Right renal cortex interstitium (tissue), 3 donors: ENCODE measurements around the gene PIP4K2A. TPM values are rescaled to one million over a fixed set of nuclear protein-coding genes. Genes with fewer than 3 reads are reported as not detected.

ENCODE experiments used
- DNase-seq, 3 donors: peaks; one replicate each; pipeline ENCODE4 v3.0.0-alpha.2; 2013; ENCODE audit warnings: low read depth in 3 of 3, low spot score in 2 of 3
- polyA plus RNA-seq, 3 donors: library from polyadenylated mRNA; unstranded; fragments of 120-200 nt; gene quantifications; one replicate each; pipeline ENCODE4 v1.2.1, GENCODE V29; 2013; ENCODE audit not compliant: insufficient read length in 3 of 3

PIP4K2A gene
- polyA plus RNA-seq, 3 donors: 25.9 to 28.9 (median 28.6) TPM

DNA sequence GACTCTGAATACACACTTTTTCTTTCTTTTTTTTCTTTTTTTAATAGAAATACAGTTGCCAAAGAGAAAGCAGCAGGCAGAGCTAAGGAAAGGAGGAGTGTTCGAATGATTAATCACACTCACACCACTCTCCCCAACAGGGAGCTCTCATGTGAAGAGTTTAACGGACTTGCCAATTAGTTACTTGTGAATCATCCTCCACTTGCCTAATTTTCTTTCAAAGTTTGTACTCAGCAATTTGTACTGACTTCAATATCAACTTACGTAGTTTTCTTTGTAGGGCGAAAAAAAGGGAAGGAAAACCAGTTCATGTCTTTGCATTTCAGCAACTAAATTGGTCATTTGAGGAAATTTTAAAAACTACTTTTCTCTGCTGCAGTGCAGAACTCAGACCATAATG lies 109.2 kb downstream of the PIP4K2A start:
- DNase-seq: no peak

DNA sequence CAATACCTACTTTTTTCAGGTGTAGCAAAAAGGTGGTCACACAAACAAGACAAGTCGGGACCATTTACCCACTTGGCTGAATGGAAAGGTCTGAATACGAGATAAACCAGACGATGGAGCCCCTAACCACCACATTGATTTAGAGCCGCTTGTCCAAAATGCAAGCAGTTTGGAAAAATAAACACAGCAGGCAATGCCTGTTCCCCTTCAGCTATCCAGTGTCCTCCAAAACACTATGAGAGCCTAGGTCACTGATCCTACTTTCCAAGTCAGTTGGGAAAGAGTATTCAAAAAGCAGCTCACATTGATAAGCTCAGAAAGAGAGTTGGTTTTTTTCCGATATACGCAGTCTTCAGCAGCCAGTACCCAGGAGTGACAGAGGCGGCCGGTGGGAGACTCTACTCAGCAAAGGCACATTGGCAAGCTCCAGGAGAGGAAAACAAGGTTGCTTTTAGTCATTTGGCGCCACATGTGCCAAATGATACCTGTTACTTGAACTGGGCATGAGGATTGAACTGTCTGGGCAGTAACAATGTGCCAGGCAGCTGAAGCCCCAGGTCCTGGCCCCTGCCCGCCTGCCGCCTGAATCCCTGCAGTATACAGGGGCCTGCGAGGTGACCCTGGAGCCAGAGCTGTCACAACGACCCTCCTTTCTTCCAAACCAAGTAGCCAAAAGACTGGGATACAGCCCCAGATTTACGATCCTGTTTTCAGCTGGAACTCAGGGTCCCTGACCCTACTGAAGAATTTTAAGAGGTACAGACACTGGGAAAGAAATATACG lies 109.8 kb downstream of the PIP4K2A start:
- DNase-seq: no peak

DNA sequence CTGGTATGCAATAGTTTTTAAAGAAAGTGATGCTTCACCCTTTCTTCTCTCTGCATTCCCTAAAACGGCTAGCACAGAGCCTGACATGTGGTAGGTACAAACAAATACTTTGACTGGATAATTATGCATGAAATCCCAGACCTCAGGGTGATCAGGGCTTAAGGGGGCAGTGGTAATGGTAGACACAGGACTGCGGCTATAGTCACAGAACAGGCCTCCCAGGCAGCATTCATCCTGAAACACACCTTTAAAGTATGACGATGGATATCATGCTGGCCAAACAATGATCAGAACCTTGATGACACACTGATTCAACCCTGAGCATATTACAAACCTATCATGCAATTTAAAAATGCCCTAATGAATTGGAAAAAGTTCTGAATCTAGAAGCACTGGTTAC lies 110.8 kb downstream of the PIP4K2A start:
- DNase-seq: no peak

DNA sequence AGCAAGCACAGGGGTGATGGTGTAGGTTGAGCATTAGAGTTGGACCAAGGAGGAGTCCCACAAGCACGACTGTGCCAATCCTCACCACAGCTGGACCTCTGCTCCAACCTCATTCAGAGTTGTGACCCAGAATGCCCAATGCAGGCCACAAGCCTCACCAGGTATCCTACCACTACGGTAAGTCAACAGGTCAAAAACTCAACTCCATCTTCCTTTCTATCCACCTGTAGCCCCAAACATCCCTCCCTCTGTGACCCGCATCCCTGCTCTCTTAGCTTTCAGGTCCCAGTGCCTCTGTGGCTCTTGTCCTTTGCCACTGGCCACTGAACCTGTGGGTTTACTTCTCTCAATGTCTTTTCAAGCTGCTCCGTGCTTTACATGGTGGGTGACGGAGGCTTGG lies 112.8 kb downstream of the PIP4K2A start:
- no peak for DNase-seq

DNA sequence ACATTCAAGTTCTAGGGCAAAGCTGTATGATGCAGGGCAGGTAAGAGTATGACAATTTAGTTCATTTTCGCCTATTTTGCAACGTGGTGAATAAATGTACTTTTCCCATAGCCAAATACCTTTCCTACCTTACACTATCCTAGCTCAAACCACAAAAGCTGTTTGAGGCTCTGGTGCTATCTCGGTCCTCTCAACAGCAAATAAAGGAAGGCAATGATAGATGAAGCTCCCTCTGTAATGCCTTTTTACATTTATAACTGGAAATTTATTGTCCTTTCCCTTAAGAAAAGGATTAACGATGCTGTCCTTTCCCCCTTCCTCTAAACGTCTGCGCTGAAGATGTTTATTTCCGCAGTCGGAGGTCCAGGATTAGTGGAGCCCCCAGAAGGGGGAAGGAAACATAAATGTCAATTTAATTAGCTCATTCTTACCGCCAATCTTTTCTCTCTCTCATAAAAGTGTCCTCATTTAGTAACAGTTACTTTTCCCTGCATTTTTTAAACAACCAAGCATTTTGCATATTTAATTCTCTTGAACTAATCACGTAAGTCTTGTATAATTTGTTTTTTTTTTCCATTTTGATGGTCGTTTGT lies 114.6 kb downstream of the PIP4K2A start:
- no peak for DNase-seq

DNA sequence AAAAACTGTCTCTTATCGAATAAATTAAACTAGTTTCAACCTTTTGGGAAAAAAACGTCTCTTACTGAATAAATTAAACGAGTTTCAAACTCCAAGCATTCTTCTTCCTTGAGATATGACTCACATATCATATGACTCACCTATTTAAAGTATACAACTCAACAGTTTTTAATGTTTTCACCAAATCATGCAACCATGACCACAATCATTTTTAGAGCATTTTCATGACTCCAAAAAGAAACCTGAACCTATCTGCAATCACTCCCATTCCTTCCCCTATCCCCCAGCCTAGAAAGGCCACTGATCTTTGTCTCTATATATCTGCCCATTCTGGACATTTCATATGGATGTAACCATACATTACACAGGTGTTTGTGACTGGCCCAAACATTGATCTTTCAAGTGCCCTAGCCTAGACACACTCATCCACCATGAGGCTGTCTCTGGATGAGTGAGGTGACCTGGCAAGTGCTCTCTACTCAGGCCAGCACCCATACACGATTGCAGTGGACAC lies 115.3 kb downstream of the PIP4K2A start:
- DNase-seq: no peak

DNA sequence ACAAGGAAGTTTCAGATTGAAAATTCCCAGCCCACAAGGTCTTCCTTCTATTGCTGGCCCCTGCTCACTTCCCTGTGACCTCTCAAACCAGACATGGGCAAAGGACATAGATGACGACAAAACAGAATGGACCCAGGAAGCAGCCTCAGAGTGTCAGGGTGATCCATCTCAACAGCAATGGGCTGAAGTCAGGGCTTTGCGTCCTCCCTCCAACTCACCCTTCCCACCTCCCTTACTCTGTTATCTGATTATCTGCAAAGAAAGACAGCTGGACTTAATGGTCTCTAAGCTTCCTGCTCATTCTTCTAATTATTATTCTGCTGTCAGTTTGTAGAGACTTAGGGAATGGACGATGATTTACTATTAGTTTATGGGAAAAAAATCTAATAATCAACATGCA lies 115.9 kb downstream of the PIP4K2A start:
- DNase-seq: no peak

DNA sequence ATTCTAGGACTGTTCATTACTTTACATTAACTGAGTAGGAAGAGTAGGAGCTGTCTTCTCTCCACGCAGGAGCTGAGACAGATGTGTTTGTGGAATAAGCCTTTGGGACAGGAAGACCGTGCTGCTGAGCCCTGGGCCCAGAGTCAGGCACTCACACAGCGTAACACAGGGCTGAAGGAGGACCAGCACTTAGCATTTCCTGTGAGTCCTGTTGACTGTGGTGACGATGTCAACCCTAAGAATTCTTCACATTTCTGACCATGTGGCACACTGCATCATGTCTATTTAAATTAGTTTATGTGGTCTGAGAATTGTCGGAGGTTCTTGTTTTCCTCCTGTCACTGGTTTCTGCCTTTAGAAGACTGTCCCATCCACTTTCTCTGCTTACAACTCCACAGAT lies 117.2 kb downstream of the PIP4K2A start:
- no peak for DNase-seq

DNA sequence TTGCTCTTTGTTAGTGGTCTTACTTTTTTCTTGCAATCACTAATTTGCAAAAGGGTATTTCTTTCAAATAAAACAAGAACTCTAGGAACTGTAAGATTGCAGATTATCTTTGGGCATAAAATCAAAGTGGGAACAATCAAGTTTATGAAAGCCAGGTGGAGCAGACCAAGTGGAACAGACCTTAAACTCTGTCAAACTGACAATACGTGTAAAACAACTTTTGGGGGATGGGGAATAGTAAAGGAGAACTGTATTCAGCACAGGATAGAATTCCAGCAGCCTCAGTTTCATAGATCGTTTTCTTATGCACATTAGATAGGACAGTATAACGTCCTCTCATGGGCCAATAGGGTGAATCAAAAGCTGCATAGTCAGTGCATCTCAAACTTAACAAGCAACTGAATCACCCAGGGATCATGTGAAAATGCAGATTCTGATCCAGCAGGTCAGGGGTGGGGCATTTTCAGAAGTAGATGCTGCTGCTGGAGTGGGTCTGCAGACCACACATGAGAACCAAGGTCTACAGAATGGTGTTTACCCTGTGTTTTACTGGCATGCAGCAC lies 120.7 kb downstream of the PIP4K2A start:
- no peak for DNase-seq

DNA sequence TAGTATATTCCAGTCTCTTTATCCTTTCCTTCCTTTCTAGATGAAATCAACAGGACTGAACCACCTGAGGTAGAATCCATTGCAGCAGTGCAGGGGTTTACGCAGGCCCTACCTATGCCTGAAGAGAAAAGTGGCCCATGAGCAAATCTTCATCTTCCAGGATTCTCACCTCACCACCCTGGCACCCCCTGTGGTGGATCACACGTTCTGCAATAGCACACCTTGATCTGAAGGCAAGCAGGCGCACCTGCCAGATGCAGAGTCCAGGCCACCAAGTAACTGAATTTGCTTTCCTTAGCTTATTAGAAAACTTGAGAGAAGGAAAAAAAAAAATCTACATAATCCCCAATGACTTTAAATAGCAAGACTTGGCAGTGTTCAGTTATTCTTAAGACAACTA lies 121.4 kb downstream of the PIP4K2A start:
- DNase-seq: no peak

DNA sequence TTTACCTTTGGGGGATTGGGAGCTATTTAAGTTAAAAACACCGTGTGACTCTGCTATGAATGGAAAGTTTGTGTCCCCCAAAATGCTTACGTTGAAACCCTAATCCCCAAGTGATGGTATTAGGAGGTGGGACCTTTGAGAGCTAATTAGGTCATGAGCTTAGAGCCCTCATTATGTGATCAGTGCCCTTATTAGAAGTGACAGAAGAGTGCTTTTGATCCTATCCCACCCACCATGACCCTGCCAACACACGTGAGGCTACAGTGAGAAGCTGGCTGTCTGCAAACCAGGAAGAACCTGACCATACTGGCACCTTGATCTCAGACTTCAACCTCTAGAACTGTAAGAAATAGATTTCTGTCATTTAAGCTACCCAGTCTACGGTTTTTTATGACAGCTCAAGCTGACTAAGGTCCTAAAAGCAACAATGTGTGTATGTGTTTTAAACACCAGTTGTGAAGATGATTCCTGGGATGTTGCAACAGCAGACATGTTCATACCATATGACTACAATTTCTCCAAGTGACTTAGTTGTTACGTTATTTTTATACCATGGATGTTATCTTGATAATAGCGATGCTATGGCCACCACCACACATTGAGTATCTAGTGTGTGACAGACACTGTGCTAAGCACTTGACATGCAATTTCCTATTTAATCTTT lies 124.4 kb downstream of the PIP4K2A start:
- DNase-seq: no peak

DNA sequence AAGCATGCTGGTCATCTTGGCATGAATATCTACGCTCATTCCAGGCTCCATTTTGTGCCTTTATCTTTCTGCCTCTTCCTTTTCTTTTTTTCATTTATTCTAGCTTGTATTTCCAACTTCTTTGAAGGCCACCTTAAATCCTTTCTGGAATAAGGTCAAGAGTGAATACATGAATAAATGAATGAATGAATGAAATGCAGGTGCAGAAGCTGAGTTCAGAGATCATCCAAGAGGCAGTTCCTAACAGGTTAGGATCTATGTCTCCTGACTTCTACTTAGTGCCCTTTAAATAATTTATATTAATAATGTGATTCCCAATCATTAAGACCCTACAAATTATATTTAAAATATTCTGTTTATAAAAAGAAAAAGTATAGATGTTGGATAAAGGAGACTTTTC lies 125.9 kb downstream of the PIP4K2A start:
- DNase-seq: no peak

DNA sequence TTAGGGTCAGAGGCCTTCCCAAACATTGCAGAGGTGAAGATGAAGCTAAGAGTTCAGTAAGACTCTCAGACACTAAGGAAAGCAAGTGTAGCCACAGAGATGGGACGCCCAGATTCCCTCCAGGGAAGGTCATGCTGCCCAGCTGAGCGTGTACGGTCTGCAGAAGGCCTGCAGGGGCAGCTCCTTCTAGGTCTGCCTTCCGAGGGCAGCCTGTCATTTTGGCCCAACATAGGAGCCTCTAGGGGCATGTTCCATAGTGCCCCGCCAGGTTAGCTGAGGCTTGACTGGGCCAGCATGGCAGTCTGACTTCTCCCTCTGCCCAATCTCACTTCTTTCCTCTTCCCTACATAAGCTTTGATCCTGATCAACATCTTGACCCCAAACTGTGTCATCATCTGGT lies 130.7 kb downstream of the PIP4K2A start:
- DNase-seq: no peak

DNA sequence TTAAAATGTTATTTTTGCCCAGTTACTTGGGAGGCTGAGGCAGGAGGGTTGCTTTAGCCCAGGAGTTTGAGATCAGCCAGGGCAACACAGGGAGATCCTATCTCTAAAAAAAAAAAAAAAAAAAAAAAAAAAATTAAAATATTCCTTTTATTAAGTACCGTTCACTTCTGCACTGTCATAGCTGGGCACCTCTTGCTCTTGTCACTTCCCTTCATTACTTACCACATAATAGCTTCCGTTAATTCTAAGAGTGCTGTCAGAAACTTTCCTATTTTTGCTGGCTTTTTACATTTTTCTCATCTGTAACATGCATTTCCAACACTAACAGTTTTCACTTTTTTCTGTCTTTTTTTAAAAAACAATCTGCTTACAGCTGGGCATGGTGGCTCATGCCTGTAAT lies 132.9 kb downstream of the PIP4K2A start:
- no peak for DNase-seq

DNA sequence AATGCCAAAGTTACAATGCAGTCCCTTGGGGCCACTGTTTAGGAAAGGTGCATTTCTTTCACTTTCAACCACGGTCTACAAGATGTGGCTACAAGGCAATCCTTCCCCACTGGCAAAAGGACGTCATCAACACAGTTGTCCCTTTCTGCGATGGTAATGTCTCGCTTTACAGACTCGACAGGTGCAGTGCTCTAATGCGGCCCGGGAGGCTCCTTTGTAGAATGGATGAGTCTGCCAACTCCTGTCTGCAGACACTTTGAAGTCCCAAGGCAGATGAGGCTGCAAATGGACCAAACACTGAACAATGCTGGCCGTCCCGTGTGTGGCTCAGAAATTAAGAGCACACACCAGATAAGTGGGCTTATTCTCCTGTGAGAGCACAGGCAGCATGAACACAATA lies 133.7 kb downstream of the PIP4K2A start:
- no peak for DNase-seq

DNA sequence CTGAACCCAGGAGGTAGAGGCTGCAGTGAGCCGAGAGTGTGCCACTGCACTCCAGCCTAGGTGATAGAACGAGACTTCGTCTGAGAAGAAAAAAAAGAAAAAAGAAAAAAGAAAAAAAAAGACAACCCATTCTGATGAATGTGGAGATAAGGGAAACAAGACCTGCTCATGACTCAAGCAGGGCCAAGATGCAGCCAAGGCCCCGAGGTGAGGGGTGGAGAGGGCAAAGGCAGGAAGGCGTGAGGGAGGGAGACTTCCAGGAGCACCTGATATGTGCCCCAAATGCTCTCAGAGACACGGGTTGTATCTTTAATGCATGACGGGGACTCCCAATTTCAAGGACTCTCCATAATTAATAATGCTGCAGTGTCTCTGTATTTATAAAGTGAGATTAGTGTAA lies 134.6 kb downstream of the PIP4K2A start:
- DNase-seq: no peak

DNA sequence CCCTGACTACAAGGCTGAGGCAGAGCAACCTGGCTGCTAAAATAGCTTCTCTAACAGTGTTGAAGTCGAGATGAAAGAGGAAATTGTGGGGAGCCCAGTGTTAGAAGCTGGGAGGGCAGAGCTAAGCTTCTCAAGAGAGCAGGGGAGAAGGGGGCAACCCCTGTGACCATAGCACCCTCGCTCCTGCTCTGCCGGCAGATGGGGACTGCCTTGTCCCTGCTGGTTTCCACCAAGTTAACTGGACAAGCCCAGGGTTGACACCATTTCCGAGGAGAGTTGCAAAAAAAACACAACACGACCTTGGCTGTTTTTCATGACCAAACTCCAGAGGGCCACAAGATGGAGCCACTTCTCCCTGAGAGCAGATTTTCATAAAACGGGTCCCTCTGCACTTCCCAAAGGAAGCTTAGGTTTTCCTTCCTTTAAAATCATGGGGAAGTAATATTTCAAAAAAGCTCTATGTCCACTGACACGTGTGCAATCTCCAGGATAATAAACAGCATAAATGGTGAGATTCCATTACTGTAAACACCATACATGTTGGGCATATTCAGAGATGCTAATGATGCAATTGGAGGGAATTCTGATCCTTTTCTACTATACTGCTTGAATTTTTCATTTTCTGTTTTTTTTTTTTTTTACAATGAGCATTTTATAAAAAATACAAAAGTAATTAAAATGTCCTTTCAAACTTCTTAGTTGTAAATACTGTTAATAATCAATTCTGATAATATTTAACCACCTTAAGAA lies 140.4 kb downstream of the PIP4K2A start:
- no peak for DNase-seq

DNA sequence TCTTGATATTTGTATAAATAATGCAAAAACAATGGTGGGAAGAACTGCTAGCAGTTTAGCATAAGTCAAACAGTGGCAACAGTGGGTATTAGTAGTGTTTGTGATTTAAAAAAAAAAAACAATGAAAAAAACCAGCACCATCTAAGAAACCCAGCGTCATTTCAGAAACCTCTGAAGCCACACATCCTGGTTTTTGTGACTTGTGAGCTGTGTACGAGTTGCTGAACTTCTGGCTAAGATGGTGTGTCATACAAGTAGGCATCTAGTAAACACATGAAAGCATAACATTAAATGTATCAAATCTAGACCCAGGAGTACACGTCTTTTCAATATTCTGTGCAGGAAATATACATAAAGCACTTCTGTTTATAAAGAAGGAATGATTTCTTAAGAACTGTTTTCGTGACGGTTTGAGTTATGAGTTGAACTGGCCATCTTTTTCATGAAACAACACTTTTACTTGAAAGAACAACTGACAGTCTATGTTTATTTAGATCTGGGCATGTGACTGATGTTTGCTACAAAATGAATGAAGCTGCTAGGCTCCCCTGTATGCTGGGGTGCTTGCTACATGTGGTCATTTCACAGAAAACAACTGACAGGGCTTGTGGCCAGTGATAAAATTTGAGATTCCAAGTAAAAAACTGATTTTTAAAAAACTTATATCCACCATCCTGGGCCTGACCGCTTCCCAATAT lies 143.5 kb downstream of the PIP4K2A start:
- no peak for DNase-seq

DNA sequence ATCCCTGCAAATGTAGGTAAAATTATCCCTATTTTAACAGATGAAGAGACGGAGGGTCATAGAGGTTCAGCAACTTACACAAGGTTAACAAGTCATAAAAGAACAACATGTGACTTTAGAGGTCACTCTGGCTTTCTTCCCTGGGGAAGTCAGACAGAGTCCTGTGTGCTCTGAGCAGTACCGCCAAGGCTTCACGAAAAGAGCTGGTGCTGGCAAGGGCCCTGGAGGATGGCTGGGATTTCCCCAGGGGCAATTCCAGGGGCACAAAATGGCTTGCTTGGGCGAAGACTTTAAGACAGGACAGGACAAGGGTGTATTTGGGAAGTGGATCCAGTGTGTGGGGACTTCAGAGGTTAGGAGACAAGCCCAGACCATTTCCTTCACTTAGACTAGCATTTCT lies 144.1 kb downstream of the PIP4K2A start:
- DNase-seq: no peak

DNA sequence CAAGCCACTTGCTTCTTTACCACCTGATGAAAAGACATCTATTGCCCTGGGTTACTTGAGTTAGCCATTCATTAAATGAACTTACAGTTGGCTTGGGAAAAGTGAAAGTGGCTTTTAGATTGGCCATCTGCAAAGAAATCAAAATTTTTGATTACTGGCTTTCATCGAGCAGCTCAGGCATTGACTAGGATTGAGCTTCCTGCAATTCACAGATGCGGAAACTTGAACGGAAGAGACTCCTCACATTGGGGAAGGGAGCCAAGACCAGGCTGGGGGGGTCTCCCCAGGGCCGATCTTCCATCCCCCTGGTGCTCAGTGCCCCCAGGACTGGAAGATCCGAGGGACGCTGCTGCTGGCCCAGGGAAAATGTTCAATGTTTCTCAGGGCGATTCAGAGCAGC lies 145.4 kb downstream of the PIP4K2A start:
- no peak for DNase-seq
